H9 (cell line): Measurements from ENCODE around the gene ZNF396. TPM values are rescaled to one million over a fixed set of nuclear protein-coding genes. Genes with fewer than 3 reads are reported as not detected.

Source experiments
- DNase-seq: peaks from one replicate; pipeline ENCODE4 v3.0.0-alpha.2; 2017
- H2AFZ ChIP-seq: one replicate; pipeline ENCODE4 v1.6.1; 2013; ENCODE audit warnings: mild to moderate bottlenecking, low read length, control low read depth, moderate library complexity
- H2AK5ac ChIP-seq: 2 replicates; pipeline ENCODE4 v1.6.1; 2013; ENCODE audit warnings: low read length, control low read depth, mixed read lengths; ENCODE audit not compliant: insufficient read length
- H2BK120ac ChIP-seq: one replicate; pipeline ENCODE4 v1.6.1; 2013; ENCODE audit warnings: low read depth, mild to moderate bottlenecking, low read length, control low read depth, inconsistent platforms; ENCODE audit not compliant: poor library complexity, severe bottlenecking
- H2BK12ac ChIP-seq: 2 replicates; pipeline ENCODE4 v1.6.1; 2013; ENCODE audit warnings: low read length, control low read depth, mixed read lengths, low read depth; ENCODE audit not compliant: insufficient read length
- H2BK15ac ChIP-seq: 2 replicates; pipeline ENCODE4 v1.6.1; 2013; ENCODE audit warnings: low read depth, low read length, control low read depth
- H2BK20ac ChIP-seq: one replicate; pipeline ENCODE4 v1.6.1; 2013; ENCODE audit warnings: low read depth, mild to moderate bottlenecking, low read length, control low read depth, inconsistent platforms; ENCODE audit not compliant: poor library complexity, severe bottlenecking
- H2BK5ac ChIP-seq: 2 replicates; pipeline ENCODE4 v1.6.1; 2013; ENCODE audit warnings: low read length, control low read depth, mixed read lengths; ENCODE audit not compliant: insufficient read length
- H3K14ac ChIP-seq: 2 replicates; pipeline ENCODE4 v1.6.1; 2013; ENCODE audit warnings: low read length, control low read depth; ENCODE audit not compliant: insufficient read depth
- H3K18ac ChIP-seq: 2 replicates; pipeline ENCODE4 v1.6.1; 2013; ENCODE audit warnings: low read depth, mild to moderate bottlenecking, mixed read lengths, low read length, control low read depth; ENCODE audit not compliant: insufficient read length
- H3K23ac ChIP-seq: 2 replicates; pipeline ENCODE4 v1.6.1; 2013; ENCODE audit warnings: low read length, control low read depth, mixed read lengths, low read depth; ENCODE audit not compliant: insufficient read length
- H3K23me2 ChIP-seq: 2 replicates; pipeline ENCODE4 v1.6.1; 2013; ENCODE audit warnings: low read depth, mild to moderate bottlenecking, mixed read lengths, low read length, control low read depth; ENCODE audit not compliant: insufficient read length, poor library complexity, severe bottlenecking
- H3K27ac ChIP-seq: 2 replicates; pipeline ENCODE4 v1.5.1; 2013; ENCODE audit warnings: low read length, control low read depth, mixed read lengths, low read depth; ENCODE audit not compliant: insufficient read length
- H3K27me3 ChIP-seq: 2 replicates; pipeline ENCODE4 v1.6.1; 2013; ENCODE audit warnings: low read length, control low read depth, inconsistent platforms; ENCODE audit not compliant: insufficient read depth
- H3K4ac ChIP-seq: 2 replicates; pipeline ENCODE4 v1.6.1; 2013; ENCODE audit warnings: low read depth, mild to moderate bottlenecking, control low read depth, inconsistent platforms, low read length, moderate library complexity
- H3K4me1 ChIP-seq: 2 replicates; pipeline ENCODE4 v1.6.1; 2013; ENCODE audit warnings: low read length, control low read depth, inconsistent platforms; ENCODE audit not compliant: insufficient read depth
- H3K4me2 ChIP-seq: 2 replicates; pipeline ENCODE4 v1.6.1; 2013; ENCODE audit warnings: low read length, control low read depth, mixed read lengths; ENCODE audit not compliant: insufficient read length, insufficient read depth
- H3K56ac ChIP-seq: 2 replicates; pipeline ENCODE4 v1.6.1; 2013; ENCODE audit warnings: low read depth, mild to moderate bottlenecking, mixed read lengths, low read length, control low read depth; ENCODE audit not compliant: insufficient read length
- H3K79me1 ChIP-seq: 2 replicates; pipeline ENCODE4 v1.6.1; 2013; ENCODE audit warnings: low read depth, mild to moderate bottlenecking, moderate library complexity, low read length, control low read depth, inconsistent platforms; ENCODE audit not compliant: insufficient read depth, poor library complexity, severe bottlenecking
- H3K79me2 ChIP-seq: 2 replicates; pipeline ENCODE4 v1.6.1; 2013; ENCODE audit warnings: low read length, control low read depth, inconsistent platforms; ENCODE audit not compliant: insufficient read depth
- H3K9ac ChIP-seq: 2 replicates; pipeline ENCODE4 v1.6.1; 2013; ENCODE audit warnings: low read length, control low read depth, mixed read lengths; ENCODE audit not compliant: insufficient read length; ENCODE audit errors: extremely low read depth
- H3K9me3 ChIP-seq: one replicate; pipeline ENCODE4 v1.6.1; 2013; ENCODE audit warnings: low read depth, low read length, inconsistent platforms; ENCODE audit not compliant: control insufficient read depth
- H3T11ph ChIP-seq: one replicate; pipeline ENCODE4 v1.6.1; 2013; ENCODE audit warnings: mild to moderate bottlenecking, low read length, control low read depth, inconsistent platforms
- H4K20me1 ChIP-seq: one replicate; pipeline ENCODE4 v1.6.1; 2013; ENCODE audit not compliant: control insufficient read depth, insufficient read length, insufficient read depth
- H4K5ac ChIP-seq: 2 replicates; pipeline ENCODE4 v1.6.1; 2013; ENCODE audit warnings: low read depth, mild to moderate bottlenecking, mixed read lengths, low read length, control low read depth; ENCODE audit not compliant: insufficient read length
- H4K8ac ChIP-seq: replicated peaks from 2 replicates; pipeline ENCODE4 v1.6.1; 2013; ENCODE audit warnings: low read length, control low read depth, mixed read lengths, low read depth; ENCODE audit not compliant: insufficient read length
- H4K91ac ChIP-seq: 2 replicates; pipeline ENCODE4 v1.6.1; 2013; ENCODE audit warnings: low read depth, mild to moderate bottlenecking, moderate library complexity, mixed read lengths, low read length, control low read depth; ENCODE audit not compliant: insufficient read length
- H3K27ac Mint-ChIP-seq, 3 experiments: 2 replicates in 2 of 3; 3 replicates in 1 of 3; pipeline ENCODE4 v1.8.0; 2020 to 2021; ENCODE audit warnings: mixed read lengths in 3 of 3, mild to moderate bottlenecking in 1 of 3, moderate library complexity in 1 of 3
- H3K27me3 Mint-ChIP-seq: 2 replicates; pipeline ENCODE4 v1.8.0; 2021; ENCODE audit warnings: low read depth, mild to moderate bottlenecking, moderate library complexity, mixed read lengths
- H3K36me3 Mint-ChIP-seq, 3 experiments: 2 replicates in 2 of 3; 3 replicates in 1 of 3; pipeline ENCODE4 v1.8.0; 2020 to 2021; ENCODE audit warnings: low read depth in 3 of 3, mixed read lengths in 3 of 3; ENCODE audit not compliant: insufficient read depth in 1 of 3
- H3K4me1 Mint-ChIP-seq, 2 experiments: 2 replicates each; pipeline ENCODE4 v1.8.0; 2020; ENCODE audit warnings: mixed read lengths in 2 of 2
- H3K4me3 Mint-ChIP-seq, 2 experiments: 2 replicates in 1 of 2; 3 replicates in 1 of 2; pipeline ENCODE4 v1.8.0; 2020 to 2021; ENCODE audit warnings: mild to moderate bottlenecking in 2 of 2, mixed read lengths in 2 of 2, moderate library complexity in 1 of 2
- H3K9me3 Mint-ChIP-seq, 2 experiments: 2 replicates in 1 of 2; 3 replicates in 1 of 2; pipeline ENCODE4 v1.8.0; 2020; ENCODE audit warnings: mild to moderate bottlenecking in 2 of 2, mixed read lengths in 2 of 2, moderate library complexity in 1 of 2
- total RNA-seq: library from RNA; stranded (reverse); gene quantifications from 2 replicates; pipeline ENCODE4 v1.2.1, GENCODE V29; 2021
- TF ChIP-seq, protein P1 (sequence below): fragments of 200-600 bp; sonication (generic); conservative IDR thresholded peaks from 3 replicates; pipeline ENCODE4 v1.8.0; 2021; ENCODE audit warnings: antibody characterized with exemption, mild to moderate bottlenecking

ZNF396 gene
- total RNA-seq, 1 experiment from 2014 or later: 1.2 TPM

DNA sequence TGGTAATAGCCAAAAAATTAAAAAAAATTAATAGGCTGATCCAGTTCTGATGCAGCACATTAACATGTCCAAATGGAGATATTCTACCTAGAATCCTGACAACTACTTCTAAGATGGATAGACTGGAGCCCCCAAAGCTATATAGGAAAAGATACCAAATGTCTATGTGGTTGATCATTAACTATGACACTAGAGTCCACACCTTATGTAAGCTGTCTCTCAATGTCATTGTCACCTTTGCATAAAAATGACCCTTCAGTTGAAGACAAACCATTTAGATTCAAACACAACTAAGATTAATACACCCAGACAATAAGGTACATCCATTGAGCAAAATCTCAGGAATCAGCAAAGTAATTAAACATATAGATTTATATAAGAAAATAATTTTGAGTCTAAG, 14.6 kb downstream of the ZNF396 start:
- H4K91ac ChIP-seq: no peak overlapping the region
- H4K5ac ChIP-seq: no peak overlapping the region
- H3K4ac ChIP-seq: no peak overlapping the region
- H3K4me1 ChIP-seq: no peaks in the 10 kb centered on the region
- H3K36me3 Mint-ChIP-seq: peaks cover 5 to 15% (median 10%) of the 10 kb centered on the region in 3 experiments
- no peak overlapping the region for H2BK120ac ChIP-seq
- H3K9me3 ChIP-seq: no peaks in the 10 kb centered on the region
- H2BK20ac ChIP-seq: no peak overlapping the region
- H3K18ac ChIP-seq: no peak overlapping the region
- peaks cover 5% of the 10 kb centered on the region; the same call in 1 of the 2 replicates for H3K27me3 Mint-ChIP-seq
- H4K20me1 ChIP-seq: no peaks in the 10 kb centered on the region
- no peak overlapping the region for H3K14ac ChIP-seq
- H2AFZ ChIP-seq: no peak overlapping the region
- no peak overlapping the region for H2BK12ac ChIP-seq
- no peak overlapping the region for H3T11ph ChIP-seq
- TF ChIP-seq, protein P1, sequence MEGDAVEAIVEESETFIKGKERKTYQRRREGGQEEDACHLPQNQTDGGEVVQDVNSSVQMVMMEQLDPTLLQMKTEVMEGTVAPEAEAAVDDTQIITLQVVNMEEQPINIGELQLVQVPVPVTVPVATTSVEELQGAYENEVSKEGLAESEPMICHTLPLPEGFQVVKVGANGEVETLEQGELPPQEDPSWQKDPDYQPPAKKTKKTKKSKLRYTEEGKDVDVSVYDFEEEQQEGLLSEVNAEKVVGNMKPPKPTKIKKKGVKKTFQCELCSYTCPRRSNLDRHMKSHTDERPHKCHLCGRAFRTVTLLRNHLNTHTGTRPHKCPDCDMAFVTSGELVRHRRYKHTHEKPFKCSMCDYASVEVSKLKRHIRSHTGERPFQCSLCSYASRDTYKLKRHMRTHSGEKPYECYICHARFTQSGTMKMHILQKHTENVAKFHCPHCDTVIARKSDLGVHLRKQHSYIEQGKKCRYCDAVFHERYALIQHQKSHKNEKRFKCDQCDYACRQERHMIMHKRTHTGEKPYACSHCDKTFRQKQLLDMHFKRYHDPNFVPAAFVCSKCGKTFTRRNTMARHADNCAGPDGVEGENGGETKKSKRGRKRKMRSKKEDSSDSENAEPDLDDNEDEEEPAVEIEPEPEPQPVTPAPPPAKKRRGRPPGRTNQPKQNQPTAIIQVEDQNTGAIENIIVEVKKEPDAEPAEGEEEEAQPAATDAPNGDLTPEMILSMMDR: no peak
- H4K8ac ChIP-seq: no peak overlapping the region
- no peaks in the 10 kb centered on the region for H3K79me1 ChIP-seq
- no peak overlapping the region for H3K4me2 ChIP-seq
- H3K9ac ChIP-seq: no peak overlapping the region
- H3K23me2 ChIP-seq: no peaks in the 10 kb centered on the region
- peaks cover 19% of the 10 kb centered on the region in 2 experiments for H3K9me3 Mint-ChIP-seq
- no peak for DNase-seq
- no peak overlapping the region for H3K27ac ChIP-seq
- H2BK5ac ChIP-seq: no peak overlapping the region
- H3K79me2 ChIP-seq: no peaks in the 10 kb centered on the region
- H3K27me3 ChIP-seq: no peaks in the 10 kb centered on the region
- H3K27ac Mint-ChIP-seq: no peak overlapping the region
- H3K23ac ChIP-seq: no peak overlapping the region
- H3K4me1 Mint-ChIP-seq: 0 out of 4 replicates have a peak, but pooled peaks cover 0 to 3% of the 10 kb centered on the region in 2 experiments
- no peak overlapping the region for H2BK15ac ChIP-seq
- H3K4me3 Mint-ChIP-seq: no peak overlapping the region
- no peak overlapping the region for H3K56ac ChIP-seq
- H2AK5ac ChIP-seq: no peak overlapping the region
